HS-27A (cell line): ENCODE measurements around the gene ARMS2.

Source experiments
- DNase-seq: peaks from one replicate; pipeline ENCODE4 v3.0.0-alpha.2; 2012; ENCODE audit warnings: low read depth, missing footprints

The ARMS2 gene

GRCh38 chr10:122454071-122454470 lies 382 bp upstream of the ARMS2 start:
- DNase-seq: no peak

GRCh38 chr10:122455376-122456079 lies 1.1 kb downstream of the ARMS2 start:
- no peak for DNase-seq

GRCh38 chr10:122457934-122458333 lies 3.5 kb downstream of the ARMS2 start:
- DNase-seq: no peak

- DNase-seq: no peak
Observed at GRCh38 chr10:122458693-122459092, 4.2 kb downstream of the ARMS2 start.

GRCh38 chr10:122459561-122460273 lies 5.3 kb downstream of the ARMS2 start:
- no peak for DNase-seq

- no peak for DNase-seq
Observed at GRCh38 chr10:122460891-122461293, 6.4 kb downstream of the ARMS2 start.

GRCh38 chr10:122461367-122461728 lies 6.9 kb downstream of the ARMS2 start, which contains the start of gene HTRA1:
Gene HTRA1 (plus strand): TSS chr10:122461553. CDS start chr10:122461653, 100 bp downstream.
- no peak for DNase-seq

- no peak for DNase-seq
Observed at GRCh38 chr10:122461729-122462532, 7.5 kb downstream of the ARMS2 start.

- no peak for DNase-seq
Observed at GRCh38 chr10:122462533-122463465, 8.3 kb downstream of the ARMS2 start.

GRCh38 chr10:122463466-122464249 lies 9.2 kb downstream of the ARMS2 start:
- no peak for DNase-seq

- DNase-seq: no peak
Observed at GRCh38 chr10:122464250-122464510, 9.7 kb downstream of the ARMS2 start.

- no peak for DNase-seq
Observed at GRCh38 chr10:122464586-122464985, 10.1 kb downstream of the ARMS2 start.

- no peak for DNase-seq
Observed at GRCh38 chr10:122465401-122466040, 11.1 kb downstream of the ARMS2 start.

GRCh38 chr10:122466951-122467381 lies 12.5 kb downstream of the ARMS2 start:
- DNase-seq: no peak

GRCh38 chr10:122467701-122468100 lies 13.2 kb downstream of the ARMS2 start:
- DNase-seq: no peak

GRCh38 chr10:122468307-122468925 lies 14.0 kb downstream of the ARMS2 start:
- DNase-seq: no peak

GRCh38 chr10:122468926-122469781 lies 14.7 kb downstream of the ARMS2 start:
- DNase-seq: peak; percentile 52

- DNase-seq: no peak
Observed at GRCh38 chr10:122469848-122470247, 15.4 kb downstream of the ARMS2 start.

GRCh38 chr10:122471531-122472177 lies 17.2 kb downstream of the ARMS2 start:
- DNase-seq: no peak
